OCI-LY3 (cell line): ENCODE measurements around the gene AKT3.

Source experiments
- CTCF ChIP-seq: fragments of 200-600, 300-600 bp; sonication (generic); IDR thresholded peaks from 2 replicates; pipeline ENCODE4 v1.5.1; 2014; ENCODE audit warnings: antibody characterized with exemption, low read length, low read depth
- EZH2phosphoT487 ChIP-seq: fragments of 200-600 bp; shearing (Covaris generic); IDR thresholded peaks from 2 replicates; pipeline ENCODE4 v1.6.1; 2018; ENCODE audit warnings: antibody characterized with exemption, mixed run types, low read depth

GRCh38 chr1:243885806-243886205 is 35.8 kb upstream of the AKT3 start:
- no peak for TF ChIP-seq CTCF
- no peak for TF ChIP-seq EZH2phosphoT487
